Loucy (cell line): ENCODE measurements around the gene PXN.

Source experiments
- CTCF ChIP-seq: fragments of 200-600 bp; sonication (generic); conservative IDR thresholded peaks from 2 replicates; pipeline ENCODE4 v1.5.1; 2014; ENCODE audit warnings: mild to moderate bottlenecking, antibody characterized with exemption, low read length
- EZH2phosphoT487 ChIP-seq: fragments of 200-600 bp; IDR thresholded peaks from 2 replicates; pipeline ENCODE4 v1.6.1; 2018; ENCODE audit warnings: antibody characterized with exemption, mild to moderate bottlenecking, moderate library complexity, borderline replicate concordance

GRCh38 chr12:120161852-120162251 lies 103.7 kb downstream of the PXN start:
- no peak for TF ChIP-seq CTCF
- no peak for TF ChIP-seq EZH2phosphoT487
